ENCODE results near the gene PCID2. TPM values are rescaled to one million over a fixed set of nuclear protein-coding genes. Genes with fewer than 3 reads are reported as not detected.

The PCID2 gene
- total and polyA plus RNA-seq, 2 of the 13 experiments (the other 11 are each of a cell fraction or from before 2014, with no cell fraction given) = 65.0 to 111 TPM

DNA sequence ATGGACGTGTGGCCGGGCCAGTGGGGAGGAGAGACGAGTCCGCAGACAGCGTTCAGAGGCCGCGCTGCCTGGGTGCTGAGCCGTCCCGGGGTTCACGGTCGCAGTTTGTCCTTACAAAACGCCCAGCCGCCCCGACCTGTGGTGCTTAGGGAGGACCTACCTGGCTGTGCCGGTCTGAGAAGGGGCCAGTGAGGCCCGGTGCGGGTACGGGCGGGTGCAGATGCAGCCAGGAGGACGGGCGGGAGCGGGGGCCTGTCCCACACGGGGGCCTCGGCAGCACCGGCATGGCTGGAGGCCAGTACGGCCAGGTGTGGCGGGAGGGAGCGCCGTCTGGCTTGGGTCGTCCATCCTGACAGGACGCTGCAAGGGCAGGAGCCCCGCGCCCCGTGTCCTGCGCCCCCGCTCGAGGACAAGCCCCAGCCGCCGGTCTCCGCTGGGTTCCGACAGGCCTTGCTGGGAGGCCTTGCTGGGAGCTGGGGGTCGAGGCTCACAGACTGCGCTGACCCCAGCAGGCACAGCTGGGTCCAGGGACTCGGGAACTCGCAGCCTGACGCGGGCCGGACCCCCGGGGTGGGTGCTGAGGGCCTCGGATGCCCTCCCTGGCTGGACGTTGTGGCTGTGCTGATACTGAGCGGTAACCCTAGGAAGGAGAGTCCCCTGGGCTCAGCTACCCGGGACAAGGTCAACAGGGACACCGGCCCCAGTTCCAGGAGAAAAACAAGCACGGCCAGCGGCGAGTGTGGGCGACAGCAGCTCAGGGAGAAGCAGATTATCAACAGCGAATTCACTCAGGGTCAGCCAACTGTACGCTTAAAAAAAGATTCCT is 55.3 kb downstream of the PCID2 start (continued):
- TF ChIP-seq, protein P1, sequence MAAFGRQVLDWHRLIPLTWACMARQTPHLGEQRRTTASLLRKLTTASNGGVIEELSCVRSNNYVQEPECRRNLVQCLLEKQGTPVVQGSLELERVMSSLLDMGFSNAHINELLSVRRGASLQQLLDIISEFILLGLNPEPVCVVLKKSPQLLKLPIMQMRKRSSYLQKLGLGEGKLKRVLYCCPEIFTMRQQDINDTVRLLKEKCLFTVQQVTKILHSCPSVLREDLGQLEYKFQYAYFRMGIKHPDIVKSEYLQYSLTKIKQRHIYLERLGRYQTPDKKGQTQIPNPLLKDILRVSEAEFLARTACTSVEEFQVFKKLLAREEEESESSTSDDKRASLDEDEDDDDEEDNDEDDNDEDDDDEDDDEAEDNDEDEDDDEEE (CRISPR knock-in tag; IDR thresholded peaks at IDR 0.05) = 0 out of 2 replicates have a peak, but pooled peaks have one; percentile 73
- peak; percentile 57; the same call in 1 of the 2 replicates for TF ChIP-seq ZNF713 (CRISPR knock-in tag; IDR thresholded peaks at IDR 0.05)
- TF ChIP-seq SALL1 (CRISPR knock-in tag; IDR thresholded peaks at IDR 0.05) = peak; percentile 59
- peak; percentile 51; the same call in 1 of the 2 replicates for TF ChIP-seq TAF1 (CRISPR knock-in tag; IDR thresholded peaks at IDR 0.05)
- 0 out of 2 replicates have a peak, but pooled peaks have one; percentile 57 for TF ChIP-seq ZIK1 (CRISPR knock-in tag; IDR thresholded peaks at IDR 0.05; ENCODE audit: borderline replicate concordance, low read depth)
- TF ChIP-seq, protein P2, sequence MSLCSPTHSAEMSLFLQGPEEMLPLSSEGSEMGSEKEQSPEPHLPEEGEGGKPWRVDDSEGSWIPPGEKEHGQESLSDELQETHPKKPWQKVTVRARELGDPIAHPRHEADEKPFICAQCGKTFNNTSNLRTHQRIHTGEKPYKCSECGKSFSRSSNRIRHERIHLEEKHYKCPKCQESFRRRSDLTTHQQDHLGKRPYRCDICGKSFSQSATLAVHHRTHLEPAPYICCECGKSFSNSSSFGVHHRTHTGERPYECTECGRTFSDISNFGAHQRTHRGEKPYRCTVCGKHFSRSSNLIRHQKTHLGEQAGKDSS (CRISPR knock-in tag; IDR thresholded peaks at IDR 0.05; ENCODE audit: borderline replicate concordance, low read depth) = peak; percentile 27; the same call in 1 of the 2 replicates
- TF ChIP-seq, protein P3, sequence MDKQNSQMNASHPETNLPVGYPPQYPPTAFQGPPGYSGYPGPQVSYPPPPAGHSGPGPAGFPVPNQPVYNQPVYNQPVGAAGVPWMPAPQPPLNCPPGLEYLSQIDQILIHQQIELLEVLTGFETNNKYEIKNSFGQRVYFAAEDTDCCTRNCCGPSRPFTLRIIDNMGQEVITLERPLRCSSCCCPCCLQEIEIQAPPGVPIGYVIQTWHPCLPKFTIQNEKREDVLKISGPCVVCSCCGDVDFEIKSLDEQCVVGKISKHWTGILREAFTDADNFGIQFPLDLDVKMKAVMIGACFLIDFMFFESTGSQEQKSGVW (CRISPR knock-in tag; IDR thresholded peaks at IDR 0.05; ENCODE audit: borderline replicate concordance) = 0 out of 2 replicates have a peak, but pooled peaks have one; percentile 51
- TF ChIP-seq, protein P4, sequence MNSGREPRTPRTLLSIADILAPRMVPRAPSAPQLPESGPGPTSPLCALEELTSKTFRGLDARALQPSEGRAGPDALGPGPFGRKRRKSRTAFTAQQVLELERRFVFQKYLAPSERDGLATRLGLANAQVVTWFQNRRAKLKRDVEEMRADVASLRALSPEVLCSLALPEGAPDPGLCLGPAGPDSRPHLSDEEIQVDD (CRISPR knock-in tag; IDR thresholded peaks at IDR 0.05; ENCODE audit: borderline replicate concordance) = peak; percentile 42; the same call in 1 of the 2 replicates
- TF ChIP-seq, protein P5, sequence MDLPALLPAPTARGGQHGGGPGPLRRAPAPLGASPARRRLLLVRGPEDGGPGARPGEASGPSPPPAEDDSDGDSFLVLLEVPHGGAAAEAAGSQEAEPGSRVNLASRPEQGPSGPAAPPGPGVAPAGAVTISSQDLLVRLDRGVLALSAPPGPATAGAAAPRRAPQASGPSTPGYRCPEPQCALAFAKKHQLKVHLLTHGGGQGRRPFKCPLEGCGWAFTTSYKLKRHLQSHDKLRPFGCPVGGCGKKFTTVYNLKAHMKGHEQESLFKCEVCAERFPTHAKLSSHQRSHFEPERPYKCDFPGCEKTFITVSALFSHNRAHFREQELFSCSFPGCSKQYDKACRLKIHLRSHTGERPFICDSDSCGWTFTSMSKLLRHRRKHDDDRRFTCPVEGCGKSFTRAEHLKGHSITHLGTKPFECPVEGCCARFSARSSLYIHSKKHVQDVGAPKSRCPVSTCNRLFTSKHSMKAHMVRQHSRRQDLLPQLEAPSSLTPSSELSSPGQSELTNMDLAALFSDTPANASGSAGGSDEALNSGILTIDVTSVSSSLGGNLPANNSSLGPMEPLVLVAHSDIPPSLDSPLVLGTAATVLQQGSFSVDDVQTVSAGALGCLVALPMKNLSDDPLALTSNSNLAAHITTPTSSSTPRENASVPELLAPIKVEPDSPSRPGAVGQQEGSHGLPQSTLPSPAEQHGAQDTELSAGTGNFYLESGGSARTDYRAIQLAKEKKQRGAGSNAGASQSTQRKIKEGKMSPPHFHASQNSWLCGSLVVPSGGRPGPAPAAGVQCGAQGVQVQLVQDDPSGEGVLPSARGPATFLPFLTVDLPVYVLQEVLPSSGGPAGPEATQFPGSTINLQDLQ (CRISPR knock-in tag; IDR thresholded peaks at IDR 0.05) = no peak
- peak; percentile 69 for TF ChIP-seq HIVEP1 (CRISPR knock-in tag; IDR thresholded peaks at IDR 0.05)
- TF ChIP-seq ZNF230 (CRISPR knock-in tag; IDR thresholded peaks at IDR 0.05) = 0 out of 2 replicates have a peak, but pooled peaks have one; percentile 25
- TF ChIP-seq, protein P6, sequence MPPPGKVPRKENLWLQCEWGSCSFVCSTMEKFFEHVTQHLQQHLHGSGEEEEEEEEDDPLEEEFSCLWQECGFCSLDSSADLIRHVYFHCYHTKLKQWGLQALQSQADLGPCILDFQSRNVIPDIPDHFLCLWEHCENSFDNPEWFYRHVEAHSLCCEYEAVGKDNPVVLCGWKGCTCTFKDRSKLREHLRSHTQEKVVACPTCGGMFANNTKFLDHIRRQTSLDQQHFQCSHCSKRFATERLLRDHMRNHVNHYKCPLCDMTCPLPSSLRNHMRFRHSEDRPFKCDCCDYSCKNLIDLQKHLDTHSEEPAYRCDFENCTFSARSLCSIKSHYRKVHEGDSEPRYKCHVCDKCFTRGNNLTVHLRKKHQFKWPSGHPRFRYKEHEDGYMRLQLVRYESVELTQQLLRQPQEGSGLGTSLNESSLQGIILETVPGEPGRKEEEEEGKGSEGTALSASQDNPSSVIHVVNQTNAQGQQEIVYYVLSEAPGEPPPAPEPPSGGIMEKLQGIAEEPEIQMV (CRISPR knock-in tag; IDR thresholded peaks at IDR 0.05; ENCODE audit: low read depth) = no peak
- no peak for TF ChIP-seq FOXA1 (IDR thresholded peaks at IDR 0.05)
- TF ChIP-seq FOXA1 (CRISPR knock-in tag; IDR thresholded peaks at IDR 0.05) = peak; percentile 15; the same call in 1 of the 2 replicates
- 0 out of 2 replicates have a peak, but pooled peaks have one; percentile 54 for TF ChIP-seq ZNF510 (CRISPR knock-in tag; IDR thresholded peaks at IDR 0.05; ENCODE audit: low read depth)
- TF ChIP-seq ZNF431 (CRISPR knock-in tag; IDR thresholded peaks at IDR 0.05; ENCODE audit: borderline replicate concordance, low read depth) = no peak
- TF ChIP-seq ZMAT3 (CRISPR knock-in tag; conservative IDR thresholded peaks at IDR 0.05) = 0 out of 2 replicates have a peak, but pooled peaks have one; percentile 54
- TF ChIP-seq, protein P7, sequence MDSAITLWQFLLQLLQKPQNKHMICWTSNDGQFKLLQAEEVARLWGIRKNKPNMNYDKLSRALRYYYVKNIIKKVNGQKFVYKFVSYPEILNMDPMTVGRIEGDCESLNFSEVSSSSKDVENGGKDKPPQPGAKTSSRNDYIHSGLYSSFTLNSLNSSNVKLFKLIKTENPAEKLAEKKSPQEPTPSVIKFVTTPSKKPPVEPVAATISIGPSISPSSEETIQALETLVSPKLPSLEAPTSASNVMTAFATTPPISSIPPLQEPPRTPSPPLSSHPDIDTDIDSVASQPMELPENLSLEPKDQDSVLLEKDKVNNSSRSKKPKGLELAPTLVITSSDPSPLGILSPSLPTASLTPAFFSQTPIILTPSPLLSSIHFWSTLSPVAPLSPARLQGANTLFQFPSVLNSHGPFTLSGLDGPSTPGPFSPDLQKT (CRISPR knock-in tag; IDR thresholded peaks at IDR 0.05; ENCODE audit: borderline replicate concordance) = no peak

Measured in HepG2 (cell line).